Ectodermal cell (in vitro differentiated cells): Measurements from ENCODE around the gene DENND1C.
A peak's percentile ranks its signal among the peaks of the same experiment; 100 is the strongest.
"Not testable (repeated sequence)": the region's sequence is repeated elsewhere in the genome, so short reads cannot be mapped to it uniquely, and the experiment has no call there.

Source experiments
- H3K27ac ChIP-seq: 2 replicates; pipeline ENCODE4 v1.7.0; 2013; ENCODE audit warnings: mild to moderate bottlenecking, low read depth, low read length; ENCODE audit not compliant: insufficient read depth, poor library complexity, severe bottlenecking
- H3K27me3 ChIP-seq: 2 replicates; pipeline ENCODE4 v1.7.0; 2013; ENCODE audit warnings: mild to moderate bottlenecking, low read length; ENCODE audit not compliant: insufficient read depth, control insufficient read depth, poor library complexity, severe bottlenecking
- H3K36me3 ChIP-seq: one replicate; pipeline ENCODE4 v1.7.0; 2013; ENCODE audit warnings: low read length; ENCODE audit not compliant: control insufficient read depth, insufficient read depth
- H3K4me1 ChIP-seq: one replicate; pipeline ENCODE4 v1.7.0; 2013; ENCODE audit warnings: low read length; ENCODE audit not compliant: control insufficient read depth, insufficient read depth
- H3K4me3 ChIP-seq: 2 replicates; pipeline ENCODE4 v1.7.0; 2013; ENCODE audit warnings: low read depth, low read length, control low read depth; ENCODE audit not compliant: insufficient read depth
- H3K9me3 ChIP-seq: 2 replicates; pipeline ENCODE4 v1.7.0; 2013; ENCODE audit warnings: mild to moderate bottlenecking, low read length, moderate library complexity; ENCODE audit not compliant: control insufficient read depth
- WGBS, 2 experiments: methylation state at CpG; one replicate each; pipeline ENCODE4 v1.1.7; 2013; ENCODE audit warnings: missing lambda C conversion rate in 2 of 2; 5-methylcytosine and 5-hydroxymethylcytosine counted together

Gene DENND1C

GRCh38 chr19:6431891-6432290 lies 49.7 kb downstream of the DENND1C start:
- Histone ChIP-seq H3K4me1 (no peaks in the 10 kb centered on the region), H3K27me3 (peaks cover 8% of the 10 kb centered on the region), H3K9me3 (no peaks in the 10 kb centered on the region), H3K27ac (no peak overlapping the region), H3K36me3 (no peaks in the 10 kb centered on the region), H3K4me3 (no peak overlapping the region)
- 90 to 93% methylated on average over 11 of the region's 11 CpGs for WGBS, 2 experiments

DNA sequence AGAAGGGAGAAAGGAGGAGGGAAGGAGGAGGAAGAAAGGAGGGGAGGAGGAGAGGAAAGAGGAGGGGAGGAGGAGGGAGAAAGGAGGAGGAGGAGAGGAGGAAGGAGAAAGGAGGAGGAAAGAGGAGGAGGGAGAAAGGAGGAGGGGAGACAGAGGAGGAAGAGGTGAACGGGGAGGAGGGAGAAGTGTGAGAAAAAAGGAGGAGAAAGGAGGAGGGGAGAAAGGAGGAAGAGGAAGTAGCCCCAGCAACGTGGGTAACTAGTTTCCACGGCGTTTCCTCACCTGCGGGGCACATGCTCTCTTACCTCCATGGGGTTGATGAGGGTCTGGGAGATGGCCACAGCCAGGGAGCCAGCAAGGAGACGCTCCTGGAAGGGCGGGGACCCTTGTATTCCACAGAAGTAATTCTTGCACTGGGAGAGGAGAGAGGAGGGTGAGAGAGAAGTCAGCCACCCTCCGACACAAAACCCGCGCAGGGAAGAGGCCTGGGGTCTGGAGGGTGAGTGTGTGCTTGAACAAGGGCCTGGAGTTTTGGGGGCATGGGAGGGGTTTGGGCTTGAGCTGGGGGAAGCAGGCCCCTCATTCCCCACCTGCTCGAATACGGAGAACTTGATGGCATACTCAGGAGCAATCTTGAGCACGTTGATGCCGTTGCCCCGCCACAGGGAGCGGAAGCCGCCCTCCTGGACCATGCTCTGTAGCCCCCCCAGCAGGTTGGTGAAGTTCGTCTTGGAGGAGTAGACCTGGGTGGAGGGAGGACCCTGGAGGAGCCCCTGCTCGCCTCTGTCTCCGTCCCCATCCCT lies 52.0 kb downstream of the DENND1C start:
- Histone ChIP-seq H3K27ac (no peak overlapping the region), H3K4me1 (no peaks in the 10 kb centered on the region), H3K4me3 (no peak overlapping the region), H3K9me3 (no peaks in the 10 kb centered on the region), H3K27me3 (peaks cover 8% of the 10 kb centered on the region), H3K36me3 (no peaks in the 10 kb centered on the region)
- 66 to 67% methylated on average over 20 of the region's 20 CpGs for WGBS, 2 experiments

GRCh38 chr19:6428692-6429418 lies 52.7 kb downstream of the DENND1C start:
- not testable (repeated sequence) for H3K27ac ChIP-seq, H3K36me3 ChIP-seq, H3K4me1 ChIP-seq, H3K4me3 ChIP-seq, H3K27me3 ChIP-seq, H3K9me3 ChIP-seq
- WGBS, 2 experiments: 82 to 92% methylated on average over 2 of the region's 2 CpGs

DNA sequence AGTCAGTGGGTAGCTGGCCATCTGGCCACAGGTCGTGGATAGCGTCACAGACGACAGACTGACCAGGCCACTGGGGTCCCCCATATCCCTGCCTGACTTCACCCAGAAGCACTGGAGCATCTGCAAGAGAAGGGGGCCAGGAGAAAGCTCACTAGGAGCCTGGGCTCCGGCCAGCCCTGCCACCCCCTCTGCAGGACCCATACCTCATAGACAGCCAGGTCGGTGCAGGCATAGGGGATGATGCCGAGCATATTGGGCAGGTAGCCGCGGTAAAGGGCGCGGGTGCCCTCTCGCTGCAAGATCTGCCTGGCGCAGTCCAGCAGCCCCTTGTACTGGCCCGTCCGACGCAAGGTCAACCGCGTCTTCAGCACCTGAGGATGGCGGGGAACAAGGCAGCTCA lies 54.5 kb downstream of the DENND1C start:
- no peaks in the 10 kb centered on the region for H3K36me3 ChIP-seq
- H3K9me3 ChIP-seq: no peaks in the 10 kb centered on the region
- WGBS, 2 experiments: 94 to 96% methylated on average over 18 of the region's 18 CpGs
- H3K27ac ChIP-seq: no peak overlapping the region
- H3K27me3 ChIP-seq: peaks cover 8% of the 10 kb centered on the region
- H3K4me3 ChIP-seq: no peak overlapping the region
- H3K4me1 ChIP-seq: no peaks in the 10 kb centered on the region

DNA sequence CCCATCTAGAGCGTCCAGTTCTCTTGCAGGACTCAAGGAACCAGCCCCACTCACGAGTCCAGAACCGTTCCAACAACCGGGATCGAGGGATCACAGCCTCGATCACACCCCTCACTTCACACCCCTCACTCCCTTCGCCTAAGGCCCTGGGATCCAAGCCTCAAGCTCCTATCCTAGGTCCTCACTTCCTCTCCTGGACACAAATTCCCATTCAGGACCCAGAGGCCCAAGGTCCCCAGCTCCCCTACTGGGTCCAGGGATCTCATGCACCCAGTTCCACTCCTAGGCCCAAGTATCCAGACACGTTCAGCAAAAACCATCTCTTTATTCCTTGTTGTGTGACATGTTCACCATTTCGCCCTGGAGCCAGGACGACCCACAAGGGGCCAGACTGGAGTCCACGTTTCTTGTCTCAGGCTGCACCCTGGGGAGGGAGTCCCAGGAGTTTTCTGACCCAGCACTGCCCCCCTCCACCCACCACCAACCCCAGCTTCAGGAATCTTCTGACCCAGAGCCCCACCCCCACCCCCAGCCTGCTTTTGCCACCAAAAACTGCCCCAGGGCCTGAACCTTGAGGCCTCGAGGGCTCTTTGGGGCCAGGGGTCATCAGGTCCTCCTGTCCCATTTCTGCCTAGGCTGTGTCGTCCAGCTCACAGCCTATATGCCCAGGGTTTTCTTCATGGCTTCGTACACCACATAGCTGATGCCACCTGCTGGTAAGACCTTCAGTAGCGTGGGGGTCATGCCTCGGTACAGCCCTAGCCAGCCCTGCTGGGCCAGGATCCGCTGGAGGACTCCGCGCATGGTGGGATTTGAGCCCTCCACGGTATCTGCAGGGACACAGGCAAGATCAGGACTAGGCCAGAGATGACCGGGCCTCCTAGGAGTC lies 55.6 kb downstream of the DENND1C start:
- H3K27ac ChIP-seq: peak overlapping the region; percentile 52
- 93% methylated on average over 21 of the region's 21 CpGs for WGBS, 2 experiments
- H3K4me1 ChIP-seq: no peaks in the 10 kb centered on the region
- H3K9me3 ChIP-seq: no peaks in the 10 kb centered on the region
- H3K27me3 ChIP-seq: peaks cover 8% of the 10 kb centered on the region
- peaks cover 4% of the 10 kb centered on the region for H3K36me3 ChIP-seq
- H3K4me3 ChIP-seq: peak overlapping the region; percentile 7

- no peaks in the 10 kb centered on the region for H3K9me3 ChIP-seq
These were observed 56.5 kb downstream of the DENND1C start for GRCh38 chr19:6424939-6425731.

DNA sequence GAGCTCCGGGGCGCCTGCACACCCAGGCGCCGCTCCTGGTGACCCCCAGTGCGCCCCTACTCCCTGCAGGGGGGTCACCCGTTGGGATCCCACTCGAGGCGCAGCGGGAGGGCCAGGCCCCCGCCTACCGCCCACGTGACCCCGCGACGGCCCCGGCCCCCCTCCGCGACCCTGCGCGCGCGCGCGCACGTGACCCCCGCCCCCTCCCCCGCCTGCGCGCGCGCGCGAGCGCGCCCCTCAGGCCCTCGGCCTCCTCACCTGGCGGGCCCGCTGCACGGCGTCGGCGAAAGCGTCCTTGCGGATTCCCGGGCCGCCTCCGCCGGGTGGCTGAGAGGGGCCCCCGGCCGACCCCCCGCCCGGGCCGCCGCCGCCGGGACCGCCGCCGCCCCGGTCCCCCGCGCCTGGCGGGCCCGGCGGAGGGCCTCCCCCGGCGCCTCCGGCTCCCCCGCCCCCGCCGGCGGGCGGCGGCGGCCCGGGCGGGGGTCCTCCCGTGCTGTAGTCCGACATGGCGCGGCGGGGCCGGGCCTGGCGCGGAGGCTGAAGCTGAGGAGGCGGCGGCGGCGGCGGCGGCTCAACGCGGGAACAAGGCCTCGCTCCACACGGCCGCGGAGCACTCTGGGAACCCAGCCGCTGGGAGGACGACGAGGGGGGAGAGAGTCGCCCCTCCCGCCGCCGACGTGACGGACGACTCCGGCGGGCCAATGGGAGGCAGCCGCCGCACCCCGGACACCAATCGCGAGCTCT lies 57.2 kb downstream of the DENND1C start, which contains the start of gene KHSRP:
Gene KHSRP (minus strand): TSS at position 617 of the 744 bp plus-strand sequence. CDS start 110 bp downstream, at position 507.
- Histone ChIP-seq H3K27ac (peak within 1 kb of the TSS; percentile 52), H3K27me3 (peaks cover 2% of the 10 kb centered on the region), H3K4me3 (peak within 1 kb of the TSS; percentile 79), H3K4me1 (no peaks in the 10 kb centered on the region), H3K9me3 (no peaks in the 10 kb centered on the region), H3K36me3 (peaks cover 19% of the 10 kb centered on the region)
- 0% methylated on average over 114 of the region's 114 CpGs for WGBS, 2 experiments

More at GRCh38 chr19:6424939-6425731, 56.5 kb downstream of the DENND1C start:
- H3K27ac ChIP-seq: peak overlapping the region; percentile 52
- peak overlapping the region; percentile 7 for H3K4me3 ChIP-seq
- WGBS, 2 experiments: 13% methylated on average over 43 of the region's 43 CpGs
- H3K27me3 ChIP-seq: peaks cover 8% of the 10 kb centered on the region
- H3K36me3 ChIP-seq: peaks cover 11% of the 10 kb centered on the region
- H3K4me1 ChIP-seq: no peaks in the 10 kb centered on the region

- Histone ChIP-seq H3K4me1 (no peaks in the 10 kb centered on the region), H3K4me3 (peak overlapping the region; percentile 79), H3K9me3 (no peaks in the 10 kb centered on the region), H3K27ac (no peak overlapping the region), H3K27me3 (no peaks in the 10 kb centered on the region), H3K36me3 (peaks cover 26% of the 10 kb centered on the region)
- WGBS, 2 experiments: 1% methylated on average over 20 of the region's 20 CpGs
These were observed 57.9 kb downstream of the DENND1C start for GRCh38 chr19:6423499-6424194.
